ENCODE results near the gene PPARGC1A.

PPARGC1A gene

DNA sequence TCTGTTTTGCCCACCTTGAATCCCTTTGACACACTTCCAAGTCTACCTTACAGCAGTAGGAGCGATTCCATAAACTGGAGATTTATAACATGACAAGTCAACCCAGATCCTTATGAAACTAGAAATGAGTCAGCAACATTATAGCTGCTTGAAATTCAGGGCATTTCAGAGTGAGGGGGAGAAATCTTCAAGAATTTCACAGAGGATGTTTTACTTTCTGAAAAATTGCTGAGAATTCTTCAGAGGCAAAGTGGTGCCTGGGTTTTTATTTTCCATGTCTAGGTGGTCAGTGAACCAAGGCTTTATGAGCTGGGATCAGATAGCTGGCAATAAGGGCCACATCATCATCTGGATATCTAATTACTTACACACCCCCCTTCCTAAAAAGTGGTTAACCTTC is 119.8 kb downstream of the PPARGC1A start:
- no peak for DNase-seq (ENCODE audit: low read depth in 2 of 2)

DNA sequence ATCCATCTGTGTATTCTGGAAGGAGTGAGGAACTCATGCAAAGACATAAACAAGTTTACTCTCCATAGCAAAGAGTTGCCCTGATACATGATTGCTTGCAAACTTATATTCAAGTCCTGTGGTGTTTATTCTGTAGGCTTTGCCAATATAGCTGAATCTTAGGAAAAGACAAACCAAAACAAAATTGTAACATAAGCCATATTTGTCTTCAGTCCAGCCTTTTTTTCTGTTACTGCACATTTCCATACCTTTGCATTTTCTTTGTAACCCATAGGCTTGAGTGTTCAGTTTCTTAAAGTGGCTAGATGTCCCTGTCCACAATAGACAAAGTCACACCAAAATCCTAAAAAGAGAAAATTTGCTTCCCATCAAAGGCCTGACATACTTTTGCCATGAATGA is 120.4 kb downstream of the PPARGC1A start:
- no peak for DNase-seq (ENCODE audit: low read depth in 2 of 2)

DNA sequence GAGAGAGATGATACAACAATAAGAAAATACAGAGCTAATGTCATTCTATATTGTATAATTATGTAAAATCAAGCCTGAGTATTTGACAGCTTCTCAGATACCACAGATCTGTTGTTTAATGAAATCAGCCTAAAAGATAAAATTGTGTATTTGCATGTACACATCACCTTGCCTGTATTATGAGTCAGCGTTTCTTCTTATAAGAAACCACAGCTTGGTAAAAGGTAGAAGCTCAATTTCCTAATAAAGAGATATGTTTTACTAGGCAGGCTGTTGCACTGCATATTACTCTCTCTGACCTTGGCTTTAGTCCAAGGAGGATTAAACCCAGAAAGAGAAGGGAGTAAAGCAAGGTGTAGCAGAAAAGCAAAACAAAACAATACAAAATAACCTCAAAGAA is 121.3 kb downstream of the PPARGC1A start:
- no peak for DNase-seq (ENCODE audit: low read depth in 2 of 2)

DNA sequence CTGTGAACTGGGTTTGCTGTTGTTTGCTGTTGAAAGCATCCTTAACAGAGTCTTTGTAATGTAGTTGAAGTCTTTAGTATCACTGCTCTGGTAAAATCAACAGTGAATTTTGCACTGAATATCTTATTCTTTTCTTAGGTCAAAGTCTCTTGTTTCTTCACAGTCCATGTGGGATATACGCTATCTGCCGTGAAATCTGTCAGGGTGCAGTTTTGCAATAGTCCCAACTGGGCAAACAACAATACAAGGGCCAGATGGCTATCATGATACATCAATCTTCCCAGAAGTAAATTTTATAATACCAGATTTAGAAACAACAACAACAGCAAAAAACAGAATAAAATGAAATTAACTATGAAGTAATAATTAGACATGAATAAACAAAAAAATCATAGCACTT is 123.5 kb downstream of the PPARGC1A start:
- no peak for DNase-seq (ENCODE audit: low read depth in 2 of 2)

DNA sequence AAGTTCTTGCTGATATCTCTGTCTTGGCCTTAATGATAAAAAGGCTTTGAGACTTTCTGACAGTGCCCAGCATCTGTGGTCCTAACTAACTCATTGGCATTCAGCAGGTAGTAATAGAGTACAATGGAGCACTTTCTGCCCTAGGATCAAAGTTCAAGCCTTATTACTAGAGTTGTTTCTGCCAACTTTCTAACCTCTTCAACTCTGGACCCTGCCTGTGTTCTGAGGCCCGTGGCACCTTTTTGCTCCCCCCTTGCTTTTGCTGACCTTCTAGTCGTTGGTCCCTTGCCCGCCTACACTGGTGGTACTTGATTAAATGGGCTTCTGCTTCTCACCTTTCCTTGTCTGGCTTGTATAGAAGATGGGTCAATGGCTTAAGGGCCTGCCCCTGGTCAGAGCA is 126.3 kb downstream of the PPARGC1A start:
- DNase-seq (ENCODE audit: low read depth in 2 of 2), result no peak

DNA sequence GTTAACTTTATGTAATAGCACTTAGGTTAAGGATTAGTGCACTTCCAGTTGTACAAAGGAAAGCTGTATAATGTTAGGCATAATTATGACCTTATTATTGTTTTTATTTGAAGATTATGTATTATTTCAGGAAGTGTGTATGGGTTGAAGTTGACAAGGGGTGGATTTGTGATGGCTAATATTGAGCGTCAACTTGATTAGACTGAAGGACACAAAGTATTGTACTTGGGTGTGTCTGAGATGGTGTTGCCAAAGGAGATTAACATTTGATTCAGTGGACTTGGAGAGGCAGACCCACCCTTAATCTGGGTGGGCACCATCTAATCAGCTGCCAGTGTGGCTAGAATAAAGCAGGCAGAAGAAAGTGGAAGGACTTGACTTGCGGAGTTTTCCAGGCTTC is 127.3 kb downstream of the PPARGC1A start:
- DNase-seq (ENCODE audit: low read depth in 2 of 2), result no peak

DNA sequence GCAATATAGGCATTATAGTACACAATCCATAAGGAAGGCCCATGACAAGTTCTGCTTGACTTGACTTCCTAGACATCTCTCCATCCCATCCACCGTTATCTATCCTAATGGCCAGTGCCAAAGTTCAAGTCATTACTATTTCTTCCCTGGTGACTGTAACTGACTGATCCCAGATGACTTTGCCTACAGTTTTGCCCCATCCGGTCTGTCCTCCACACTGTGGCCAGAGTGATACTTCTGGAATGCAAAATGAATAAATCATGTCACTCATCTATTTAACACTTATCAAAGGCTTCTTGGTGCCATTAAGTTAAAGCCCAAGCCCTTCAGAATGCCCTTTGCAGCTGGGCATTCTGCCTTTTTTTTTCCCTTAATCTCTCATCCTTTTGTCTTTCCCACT is 130.8 kb downstream of the PPARGC1A start:
- DNase-seq (ENCODE audit: low read depth in 2 of 2), result no peak

DNA sequence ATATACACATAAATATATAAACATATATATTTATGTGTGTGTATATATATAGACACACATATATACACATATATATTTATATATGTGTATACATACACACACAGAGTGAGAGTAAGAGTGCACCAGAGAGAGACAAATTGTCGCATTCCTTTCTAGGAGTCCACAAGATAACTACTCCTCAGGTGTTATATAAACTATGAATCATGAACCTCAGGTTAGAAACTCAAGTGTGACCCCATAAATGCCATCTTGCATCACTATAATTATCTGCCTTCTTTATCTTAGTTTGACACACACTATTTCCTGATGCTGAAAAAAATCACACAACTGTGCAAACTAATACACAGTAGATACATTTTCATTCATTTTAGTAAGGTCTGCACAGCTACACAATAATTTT is 135.2 kb downstream of the PPARGC1A start:
- no peak for DNase-seq (ENCODE audit: low read depth in 2 of 2)

DNA sequence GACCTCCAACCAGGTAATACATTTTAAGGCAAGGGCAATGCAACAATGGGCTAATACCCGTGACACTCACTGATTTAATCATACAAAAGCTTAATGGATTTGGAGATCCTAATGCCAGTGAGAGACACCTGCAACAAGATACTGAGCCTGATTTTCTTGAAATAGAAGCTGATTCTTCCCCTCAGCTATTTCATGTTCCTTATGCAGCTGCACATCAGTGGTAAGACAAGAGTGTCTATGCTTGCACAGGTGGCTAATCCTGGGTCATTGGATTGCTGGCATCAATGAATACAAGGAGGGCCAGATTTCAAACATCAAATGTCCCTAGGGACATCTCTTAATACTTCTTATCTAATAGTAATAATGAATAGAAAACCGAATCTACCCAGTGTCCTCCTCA is 139.7 kb downstream of the PPARGC1A start:
- DNase-seq (ENCODE audit: low read depth in 2 of 2), result no peak

DNA sequence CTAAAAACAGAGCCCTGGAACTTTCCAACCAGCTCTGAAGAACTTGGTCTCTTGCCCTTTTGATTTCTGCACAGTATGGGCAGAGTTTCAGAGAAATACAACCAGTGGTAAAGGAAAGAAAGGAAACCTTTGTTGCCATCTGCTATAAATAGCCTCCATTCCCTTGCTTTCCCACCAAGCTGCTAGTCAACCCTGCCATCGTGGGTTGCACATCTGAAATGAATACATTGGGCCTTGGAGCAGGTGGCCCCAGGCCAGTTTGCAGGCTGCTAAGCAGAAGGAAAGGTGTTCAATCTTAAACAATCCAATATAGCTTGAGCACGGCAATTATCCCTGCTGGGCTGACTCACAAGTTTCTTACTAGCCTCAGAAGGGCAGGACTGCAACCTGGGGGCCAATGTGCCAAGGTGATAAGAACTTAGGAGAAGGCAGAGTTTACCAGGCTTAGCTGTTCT is 142.5 kb downstream of the PPARGC1A start:
- no peak for DNase-seq (ENCODE audit: low read depth in 2 of 2)

DNA sequence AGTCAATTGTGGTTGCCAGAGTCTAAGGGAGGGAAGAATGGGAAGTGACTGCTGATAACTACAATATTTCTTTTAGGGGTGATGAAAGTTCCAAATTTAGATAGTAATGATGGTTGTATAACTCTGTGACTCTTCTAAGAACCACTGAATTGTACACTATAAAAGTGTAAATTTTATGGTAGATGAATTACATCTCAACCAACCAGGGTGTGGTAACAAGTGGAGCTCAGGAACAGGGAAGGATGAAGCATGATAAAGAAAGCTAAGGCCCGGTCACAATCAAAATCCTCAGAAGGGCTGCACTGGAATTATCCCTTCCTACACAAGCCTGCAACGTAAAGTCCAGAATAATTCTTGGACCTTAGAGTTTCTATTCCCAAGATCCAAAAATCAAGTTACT is 143.2 kb downstream of the PPARGC1A start:
- no peak for DNase-seq (ENCODE audit: low read depth in 2 of 2)

DNA sequence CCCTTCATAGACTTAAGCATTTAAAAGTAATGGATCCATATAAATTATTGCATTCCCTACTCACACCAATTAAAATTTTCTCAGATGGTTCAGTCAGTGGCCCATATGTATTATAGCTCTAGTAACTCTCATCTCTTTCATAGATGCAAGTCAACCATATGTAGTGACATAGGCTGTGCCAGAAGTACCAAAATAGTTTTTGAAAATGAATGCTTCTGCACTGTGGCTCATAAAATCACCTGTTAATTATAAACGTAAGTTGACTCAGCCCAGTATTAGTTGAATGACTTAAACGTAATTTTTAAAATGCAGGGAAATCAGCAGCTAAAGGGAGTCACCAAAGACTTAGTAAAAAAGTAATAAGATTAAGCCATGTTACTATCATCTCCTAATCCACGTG is 143.8 kb downstream of the PPARGC1A start:
- no peak for DNase-seq (ENCODE audit: low read depth in 2 of 2)

DNA sequence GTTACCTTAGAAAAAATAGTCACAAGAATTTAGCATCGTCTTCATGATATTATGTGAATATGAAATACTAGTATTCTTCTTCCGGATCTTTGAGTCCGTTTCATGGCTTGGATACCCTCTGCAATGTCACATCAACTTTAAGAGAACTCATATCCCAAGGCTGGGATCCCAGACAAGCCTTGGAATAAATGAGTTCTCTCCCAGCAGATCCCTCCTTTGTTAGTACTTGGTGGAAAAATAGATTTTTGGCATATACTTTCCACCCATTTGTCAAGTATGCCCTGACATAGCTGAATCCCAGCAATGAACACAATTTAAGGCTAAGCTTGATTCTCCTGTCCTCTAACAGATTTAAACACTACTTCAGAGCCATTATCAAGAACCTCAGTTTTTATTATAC is 144.5 kb downstream of the PPARGC1A start:
- no peak for DNase-seq (ENCODE audit: low read depth in 2 of 2)
